ENCODE results near the gene DEPP1. TPM values are rescaled to one million over a fixed set of nuclear protein-coding genes. Genes with fewer than 3 reads are reported as not detected.

The DEPP1 gene
- total RNA-seq, 2 donors from 2014 or later = 226 to 230 TPM

- Histone ChIP-seq H3K36me3 (replicated peaks in 1 of 2; ENCODE audit: insufficient read depth in 1 of 2, low read depth in 2 of 2) (no peaks in the 10 kb centered on the region), H3K27ac (peak overlapping the region; percentile 86 to 92 (median 90)), H3K27me3 (no peaks in the 10 kb centered on the region), H3K4me1 (peaks cover 95% of the 10 kb centered on the region), H3K4me3 (no peak overlapping the region), H3K9me3 (no peaks in the 10 kb centered on the region)
- 89 to 92% methylated on average over 11 of the region's 11 CpGs for WGBS, 2 donors
- TF ChIP-seq POLR2A (IDR thresholded peaks at IDR 0.05) (no peak), CTCF (IDR thresholded peaks at IDR 0.05) (no peak)
- DNase-seq = no peak
- no peak for ATAC-seq
- intact Hi-C loops (cut with DNase I) = no loop called here
Measured at GRCh38 chr10:44993922-44994751, 15.5 kb upstream of the DEPP1 start.

GRCh38 chr10:44993226-44993921 lies 14.8 kb upstream of the DEPP1 start:
- Histone ChIP-seq H3K9me3 (no peaks in the 10 kb centered on the region), H3K4me3 (no peak overlapping the region), H3K36me3 (replicated peaks in 1 of 2; ENCODE audit: insufficient read depth in 1 of 2, low read depth in 2 of 2) (no peaks in the 10 kb centered on the region), H3K4me1 (peaks cover 99% of the 10 kb centered on the region), H3K27me3 (no peaks in the 10 kb centered on the region), H3K27ac (peak overlapping the region; percentile 79 to 92 (median 86))
- ATAC-seq = no peak
- no peak for TF ChIP-seq POLR2A (IDR thresholded peaks at IDR 0.05)
- no peak for TF ChIP-seq CTCF (IDR thresholded peaks at IDR 0.05)
- intact Hi-C loops (cut with DNase I) = no loop called here
- DNase-seq = peak in 2 of 4 donors; percentile 54 to 65
- 68 to 72% methylated on average over 11 to 14 of the region's 14 CpGs for WGBS, 2 donors

- TF ChIP-seq CTCF (IDR thresholded peaks at IDR 0.05) (no peak), POLR2A (IDR thresholded peaks at IDR 0.05) (no peak)
- Histone ChIP-seq H3K36me3 (replicated peaks in 1 of 2; ENCODE audit: insufficient read depth in 1 of 2, low read depth in 2 of 2) (no peaks in the 10 kb centered on the region), H3K9me3 (no peaks in the 10 kb centered on the region), H3K4me3 (no peak overlapping the region), H3K27me3 (no peaks in the 10 kb centered on the region), H3K4me1 (peaks cover 99% of the 10 kb centered on the region), H3K27ac (peak overlapping the region; percentile 79 to 92 (median 86))
- intact Hi-C loops (cut with DNase I) = no loop called here
- ATAC-seq (no peak), DNase-seq (no peak)
- WGBS, 2 donors = 92 to 95% methylated on average over 5 to 8 of the region's 8 CpGs
Measured at GRCh38 chr10:44992732-44993225, 14.2 kb upstream of the DEPP1 start.

- peak overlapping the region; percentile 79 to 92 (median 86) for H3K27ac ChIP-seq
- no peak overlapping the region for H3K4me3 ChIP-seq
- no peaks in the 10 kb centered on the region for H3K27me3 ChIP-seq
- peak; percentile 70 for ATAC-seq
- peaks cover 93% of the 10 kb centered on the region for H3K4me1 ChIP-seq
- H3K9me3 ChIP-seq = no peaks in the 10 kb centered on the region
- TF ChIP-seq POLR2A (IDR thresholded peaks at IDR 0.05) (peak in 1 of 3 donors; percentile 21), CTCF (IDR thresholded peaks at IDR 0.05) (no peak)
- intact Hi-C loops (cut with DNase I) = no loop called here
- 29 to 37% methylated on average over 5 to 11 of the region's 11 CpGs for WGBS, 2 donors
- H3K36me3 ChIP-seq (replicated peaks in 1 of 2; ENCODE audit: insufficient read depth in 1 of 2, low read depth in 2 of 2) = no peaks in the 10 kb centered on the region
- peak; percentile 91 to 97 (median 96) for DNase-seq
Measured at GRCh38 chr10:44992070-44992731, 13.6 kb upstream of the DEPP1 start.
